Naive thymus-derived CD4-positive, alpha-beta T cell (primary cell): ENCODE data around the gene MC5R. TPM values are rescaled to one million over a fixed set of nuclear protein-coding genes. Genes with fewer than 3 reads are reported as not detected.

Experiments used
- ATAC-seq: fragments of 150-1000 bp; cut with Tn5 transposase; 2 replicates; pipeline ENCODE4 v1.10.0; 2021; ENCODE audit warnings: mild to moderate bottlenecking, moderate library complexity
- CTCF ChIA-PET: fragments of 350-600 bp; sonication (Branson Sonifier 250); formaldehyde crosslinking; loops from one replicate; lab custom pipeline; 2021; ENCODE audit warnings: antibody characterized with exemption; lab: Charles Lee
- POLR2A ChIA-PET: fragments of 350-600 bp; sonication (Branson Sonifier 250); formaldehyde crosslinking; loops from one replicate; lab custom pipeline; 2021; ENCODE audit warnings: antibody characterized with exemption, inconsistent platforms; lab: Charles Lee
- DNase-seq, 9 donors: peaks; one replicate each; pipeline versions ENCODE4 v3.0.0 to v3.0.0-alpha.2; 2020 to 2022; ENCODE audit warnings: mixed read lengths in 1 of 9
- H3K27ac ChIP-seq: one replicate; pipeline ENCODE4 v1.7.0; 2013; ENCODE audit warnings: mild to moderate bottlenecking, low read depth, low read length, moderate library complexity
- H3K27me3 ChIP-seq, 2 donors: one replicate each; pipeline ENCODE4 v1.7.0; 2013; ENCODE audit warnings: low read length in 2 of 2, mild to moderate bottlenecking in 2 of 2, moderate library complexity in 2 of 2; ENCODE audit not compliant: control insufficient read depth in 2 of 2, insufficient read depth in 2 of 2
- H3K36me3 ChIP-seq, 3 experiments: 1 replicate in 2 of 3; 2 replicates in 1 of 3; pipeline ENCODE4 v1.7.0; 2013; ENCODE audit warnings: low read length in 3 of 3, mild to moderate bottlenecking in 3 of 3, moderate library complexity in 1 of 3; ENCODE audit not compliant: insufficient read depth in 3 of 3, control insufficient read depth in 2 of 3
- H3K4me1 ChIP-seq, 2 donors: one replicate each; pipeline ENCODE4 v1.7.0; 2013; ENCODE audit warnings: low read length in 2 of 2, mild to moderate bottlenecking in 2 of 2, moderate library complexity in 1 of 2; ENCODE audit not compliant: control insufficient read depth in 2 of 2, insufficient read depth in 2 of 2
- H3K4me3 ChIP-seq: 2 replicates; pipeline ENCODE4 v1.7.0; 2013; ENCODE audit warnings: mild to moderate bottlenecking, low read length
- H3K9me3 ChIP-seq, 3 experiments: 1 replicate in 2 of 3; 2 replicates in 1 of 3; pipeline ENCODE4 v1.7.0; 2013; ENCODE audit warnings: low read length in 3 of 3; ENCODE audit not compliant: control insufficient read depth in 2 of 3
- H3K27ac Mint-ChIP-seq, 9 donors: one replicate each; pipeline ENCODE4 v1.8.0; 2020 to 2022; ENCODE audit warnings: mixed read lengths in 9 of 9, mild to moderate bottlenecking in 8 of 9, moderate library complexity in 5 of 9, inconsistent platforms in 2 of 9
- H3K27me3 Mint-ChIP-seq, 5 donors: one replicate each; pipeline ENCODE4 v1.8.0; 2021 to 2022; ENCODE audit warnings: mixed read lengths in 5 of 5, mild to moderate bottlenecking in 1 of 5
- H3K36me3 Mint-ChIP-seq, 5 donors: one replicate each; pipeline ENCODE4 v1.8.0; 2020 to 2022; ENCODE audit warnings: mixed read lengths in 5 of 5, mild to moderate bottlenecking in 3 of 5, inconsistent platforms in 1 of 5
- H3K4me1 Mint-ChIP-seq, 7 donors: one replicate each; pipeline ENCODE4 v1.8.0; 2020 to 2022; ENCODE audit warnings: mixed read lengths in 7 of 7, mild to moderate bottlenecking in 3 of 7, inconsistent platforms in 1 of 7
- H3K4me3 Mint-ChIP-seq, 10 donors: one replicate each; pipeline ENCODE4 v1.8.0; 2020 to 2022; ENCODE audit warnings: mild to moderate bottlenecking in 10 of 10, mixed read lengths in 10 of 10, moderate library complexity in 6 of 10, inconsistent platforms in 2 of 10
- H3K9me3 Mint-ChIP-seq, 11 donors: one replicate each; pipeline ENCODE4 v1.8.0; 2020 to 2022; ENCODE audit warnings: mixed read lengths in 11 of 11, mild to moderate bottlenecking in 4 of 11, inconsistent platforms in 1 of 11, moderate library complexity in 1 of 11
- intact Hi-C, 2 donors: fragments of 100-400 bp; cut with micrococcal nuclease; formaldehyde crosslinking; loops; one replicate each; pipeline ENCODE4 v1.15.1; 2023
- polyA plus RNA-seq, 2 donors: library from polyadenylated mRNA; unstranded; fragments of 300-500 nt; fragmentation: Illumina TruSeq; gene quantifications; one replicate each; pipeline ENCODE4 v1.2.3, GENCODE V29; 2021
- total RNA-seq, 6 experiments: library from RNA in 5 of 6; stranded (reverse) in 5 of 6; gene quantifications; 1 replicate in 5 of 6; 2 replicates in 1 of 6; pipeline ENCODE4 v1.2.3 and lab custom pipeline; 2021 to 2026

Gene MC5R
- total RNA-seq (not detected), polyA plus RNA-seq (not detected), total RNA-seq (lab: John Stamatoyannopoulos, UW) (not detected)

- Histone ChIP-seq H3K9me3 (no peaks in the 10 kb centered on the region), H3K4me3 (peak within 1 kb of the TSS; percentile 32), H3K36me3 (no peaks in the 10 kb centered on the region), H3K4me1 (no peaks in the 10 kb centered on the region), H3K27me3 (no peaks in the 10 kb centered on the region), H3K27ac (no peak within 1 kb of the TSS)
- Mint-ChIP-seq H3K27me3 (peaks cover 16 to 42% (median 30%) of the 10 kb centered on the region in 5 donors), H3K9me3 (peaks cover 0 to 8% (median 0%) of the 10 kb centered on the region in 11 donors), H3K27ac (no peak within 1 kb of the TSS), H3K4me1 (peaks cover 0 to 12% (median 4%) of the 10 kb centered on the region in 7 donors), H3K36me3 (no peaks in the 10 kb centered on the region), H3K4me3 (peak within 1 kb of the TSS in 9 of 10 donors; percentile 54 to 74 (median 62))
- intact Hi-C loops, result loop anchor here (2.0 to 10.0 kb wide), 4 partner anchors 263 to 593 kb away; no protein-coding TSS in a partner anchor
- ChIA-PET CTCF (interaction anchor here (0.6 to 1.0 kb wide), 5 partner anchors 10 to 759 kb away, joined by 3 to 7 read pairs (median 4); no protein-coding TSS in a partner anchor), POLR2A (no interaction called here)
- ATAC-seq, result peak; percentile 95
- DNase-seq, result peak; percentile 36 to 84 (median 68)
Measured at GRCh38 chr18:13823707-13824395, at the start of gene MC5R. Gene MC5R, plus strand, starts transcription at chr18:13824149. Its CDS starts 1,617 bp downstream, at chr18:13825766.

GRCh38 chr18:13775058-13775457 is 48.9 kb upstream of the MC5R start:
- H3K4me1 Mint-ChIP-seq, result peaks cover 0 to 2% (median 0%) of the 10 kb centered on the region in 7 donors
- CTCF ChIA-PET, result no interaction called here
- Histone ChIP-seq H3K4me1 (no peaks in the 10 kb centered on the region), H3K36me3 (no peaks in the 10 kb centered on the region), H3K9me3 (peaks cover 0 to 2% (median 0%) of the 10 kb centered on the region in 3 experiments), H3K4me3 (no peak overlapping the region), H3K27me3 (no peaks in the 10 kb centered on the region), H3K27ac (no peak overlapping the region)
- H3K27ac Mint-ChIP-seq, result no peak overlapping the region
- H3K9me3 Mint-ChIP-seq, result peaks cover 0 to 29% (median 15%) of the 10 kb centered on the region in 11 donors
- intact Hi-C loops, result no loop called here
- peaks cover 0 to 9% (median 0%) of the 10 kb centered on the region in 5 donors for H3K36me3 Mint-ChIP-seq
- POLR2A ChIA-PET, result no interaction called here
- H3K27me3 Mint-ChIP-seq, result peaks cover 9 to 30% (median 11%) of the 10 kb centered on the region in 5 donors
- no peak for DNase-seq
- ATAC-seq, result no peak
- no peak overlapping the region for H3K4me3 Mint-ChIP-seq

- no peaks in the 10 kb centered on the region for H3K36me3 Mint-ChIP-seq
- intact Hi-C loops, result no loop called here
- no peaks in the 10 kb centered on the region for H3K4me1 Mint-ChIP-seq
- no peaks in the 10 kb centered on the region for H3K36me3 ChIP-seq
- ChIA-PET POLR2A (no interaction called here), CTCF (no interaction called here)
- no peak overlapping the region for H3K27ac Mint-ChIP-seq
- no peak overlapping the region for H3K4me3 Mint-ChIP-seq
- peaks cover 0 to 14% (median 7%) of the 10 kb centered on the region in 11 donors for H3K9me3 Mint-ChIP-seq
- no peak overlapping the region for H3K27ac ChIP-seq
- no peaks in the 10 kb centered on the region for H3K4me1 ChIP-seq
- H3K27me3 ChIP-seq, result no peaks in the 10 kb centered on the region
- H3K4me3 ChIP-seq, result no peak overlapping the region
- H3K9me3 ChIP-seq, result no peaks in the 10 kb centered on the region
- H3K27me3 Mint-ChIP-seq, result peaks cover 2 to 34% (median 13%) of the 10 kb centered on the region in 5 donors
- DNase-seq (no peak), ATAC-seq (no peak)
Measured at GRCh38 chr18:13791181-13791580, 32.8 kb upstream of the MC5R start.

DNA sequence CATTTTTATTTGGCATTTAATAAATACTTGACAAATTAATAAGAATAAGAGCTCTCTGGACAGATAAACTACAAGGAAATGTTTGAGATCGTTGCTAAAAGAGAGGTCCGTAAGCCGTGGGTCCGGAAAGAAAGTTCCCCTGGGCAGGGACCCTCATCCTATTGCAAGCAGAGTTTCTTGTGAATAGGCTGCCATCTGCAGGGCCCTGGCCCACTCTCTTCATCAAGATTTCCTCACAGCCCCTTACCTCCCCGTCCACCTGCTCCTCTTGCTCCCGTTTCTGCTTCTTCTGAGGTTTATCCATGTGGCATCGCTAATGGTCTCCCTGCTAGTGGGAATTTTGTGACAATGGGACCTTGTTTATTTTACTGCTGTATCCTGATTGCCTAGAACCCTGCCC is 30.1 kb upstream of the MC5R start:
- Histone ChIP-seq H3K27ac (no peak overlapping the region), H3K4me1 (no peaks in the 10 kb centered on the region), H3K4me3 (no peak overlapping the region), H3K36me3 (no peaks in the 10 kb centered on the region), H3K9me3 (no peaks in the 10 kb centered on the region), H3K27me3 (no peaks in the 10 kb centered on the region)
- H3K27ac Mint-ChIP-seq, result peak overlapping the region in 1 of 9 donors; percentile 13
- peaks cover 0 to 2% (median 0%) of the 10 kb centered on the region in 5 donors for H3K36me3 Mint-ChIP-seq
- H3K4me1 Mint-ChIP-seq, result no peaks in the 10 kb centered on the region
- CTCF ChIA-PET, result no interaction called here
- no peak for ATAC-seq
- H3K4me3 Mint-ChIP-seq, result no peak overlapping the region
- H3K9me3 Mint-ChIP-seq, result peaks cover 0 to 5% (median 0%) of the 10 kb centered on the region in 11 donors
- H3K27me3 Mint-ChIP-seq, result peaks cover 15 to 45% (median 30%) of the 10 kb centered on the region in 5 donors
- POLR2A ChIA-PET, result no interaction called here
- no peak for DNase-seq
- intact Hi-C loops, result no loop called here

GRCh38 chr18:13796515-13796914 is 27.4 kb upstream of the MC5R start:
- Mint-ChIP-seq H3K4me3 (no peak overlapping the region), H3K27ac (no peak overlapping the region)
- POLR2A ChIA-PET, result no interaction called here

DNA sequence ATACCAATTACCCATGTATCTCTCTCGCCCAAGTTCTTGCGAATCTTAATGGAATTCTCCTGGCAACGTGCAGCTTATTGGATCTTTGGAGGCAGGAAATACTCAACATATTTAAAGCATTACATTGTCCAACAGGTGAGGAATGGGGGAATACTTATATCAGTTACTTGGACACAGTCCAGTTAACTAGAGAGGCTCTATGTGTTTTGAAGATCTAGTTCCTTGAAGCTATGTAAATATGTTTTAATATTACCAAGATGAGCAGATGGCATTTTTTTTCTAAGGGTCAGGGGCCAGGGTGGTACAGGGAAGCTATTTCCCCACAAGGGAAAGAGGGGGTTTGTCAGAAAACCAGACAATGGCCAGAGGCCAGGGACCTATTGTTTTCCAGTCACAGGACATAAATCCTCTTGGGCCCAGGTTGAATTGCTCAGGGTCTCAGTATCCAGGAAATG is 26.8 kb upstream of the MC5R start:
- Histone ChIP-seq H3K36me3 (no peaks in the 10 kb centered on the region), H3K4me3 (no peak overlapping the region), H3K9me3 (no peaks in the 10 kb centered on the region), H3K27me3 (peaks cover 0 to 9% of the 10 kb centered on the region in 2 donors), H3K4me1 (peaks cover 0 to 6% of the 10 kb centered on the region in 2 donors), H3K27ac (no peak overlapping the region)
- peaks cover 0 to 4% (median 0%) of the 10 kb centered on the region in 5 donors for H3K36me3 Mint-ChIP-seq
- DNase-seq (no peak), ATAC-seq (no peak)
- CTCF ChIA-PET, result no interaction called here
- POLR2A ChIA-PET, result no interaction called here
- H3K9me3 Mint-ChIP-seq, result peaks cover 0 to 5% (median 0%) of the 10 kb centered on the region in 11 donors
- peaks cover 3 to 9% (median 5%) of the 10 kb centered on the region in 7 donors for H3K4me1 Mint-ChIP-seq
- no peak overlapping the region for H3K27ac Mint-ChIP-seq
- no peak overlapping the region for H3K4me3 Mint-ChIP-seq
- peaks cover 38 to 56% (median 45%) of the 10 kb centered on the region in 5 donors for H3K27me3 Mint-ChIP-seq
- intact Hi-C loops, result no loop called here

More at GRCh38 chr18:13796515-13796914, 27.4 kb upstream of the MC5R start:
- no peak overlapping the region for H3K27ac ChIP-seq
- no peak for DNase-seq
- H3K4me1 Mint-ChIP-seq, result peaks cover 3 to 9% (median 5%) of the 10 kb centered on the region in 7 donors
- peaks cover 35 to 54% (median 41%) of the 10 kb centered on the region in 5 donors for H3K27me3 Mint-ChIP-seq
- H3K27me3 ChIP-seq, result peaks cover 0 to 6% of the 10 kb centered on the region in 2 donors
- H3K9me3 Mint-ChIP-seq, result peaks cover 0 to 5% (median 0%) of the 10 kb centered on the region in 11 donors
- no peak overlapping the region for H3K4me3 ChIP-seq
- intact Hi-C loops, result no loop called here
- H3K36me3 ChIP-seq, result no peaks in the 10 kb centered on the region
- CTCF ChIA-PET, result interaction anchor here (0.8 kb wide), 1 partner anchor 17 kb away, joined by 3 read pairs; no protein-coding TSS in a partner anchor
- peaks cover 0 to 4% (median 0%) of the 10 kb centered on the region in 5 donors for H3K36me3 Mint-ChIP-seq
- peaks cover 0 to 6% of the 10 kb centered on the region in 2 donors for H3K4me1 ChIP-seq
- H3K9me3 ChIP-seq, result no peaks in the 10 kb centered on the region
- no peak for ATAC-seq
